Measurements from ENCODE around the gene RNF126.

DNA sequence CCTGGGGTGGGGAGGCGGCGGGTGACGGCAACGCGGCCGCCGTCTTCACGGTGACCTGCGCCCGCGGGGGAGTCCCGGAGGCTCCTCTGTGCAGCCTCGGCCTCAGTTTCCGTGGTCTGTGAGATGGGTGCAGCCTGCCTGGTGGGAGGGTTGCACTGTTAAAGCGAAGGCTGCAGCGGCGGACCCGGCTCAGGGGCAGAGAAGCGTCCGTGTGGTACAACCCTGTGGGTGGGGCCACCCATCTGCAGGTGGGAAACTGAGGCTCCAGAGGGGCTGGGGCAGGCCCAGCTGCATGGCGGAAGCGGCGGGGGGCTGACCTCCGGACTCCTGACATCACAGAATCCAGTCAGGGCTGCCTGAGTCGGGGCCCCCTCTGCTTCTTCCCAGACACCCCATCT, 22.9 kb downstream of the RNF126 start:
- no peak for TF ChIP-seq EGR1 (IDR thresholded peaks at IDR 0.05)
- no peak for TF ChIP-seq YY1 (IDR thresholded peaks at IDR 0.05; ENCODE audit: low read depth)
- no peak for TF ChIP-seq CEBPB (IDR thresholded peaks at IDR 0.05)
- TF ChIP-seq RAD21 (IDR thresholded peaks at IDR 0.05; ENCODE audit: low read depth): no peak
- no peak for TF ChIP-seq TCF12 (IDR thresholded peaks at IDR 0.05; ENCODE audit: low read depth)

All from Ishikawa (cell line).